HG02970 (cell line): ENCODE results near the gene CKAP5.

Experiments used
- ATAC-seq: cut with Tn5 transposase; IDR thresholded peaks from one replicate; pipeline ENCODE4 v1.9.1; 2021; ENCODE audit warnings: mild to moderate bottlenecking, moderate library complexity, moderate number of reproducible peaks; ENCODE audit not compliant: unreplicated experiment, low FRiP score

The CKAP5 gene

GRCh38 chr11:46778416-46778815 is 67.7 kb downstream of the CKAP5 start:
- ATAC-seq: no peak

GRCh38 chr11:46776878-46777277 is 69.2 kb downstream of the CKAP5 start:
- no peak for ATAC-seq

GRCh38 chr11:46769636-46770221 is 76.4 kb downstream of the CKAP5 start:
- no peak for ATAC-seq

- ATAC-seq: no peak
Measured at GRCh38 chr11:46766656-46767055, 79.4 kb downstream of the CKAP5 start.

- no peak for ATAC-seq
Measured at GRCh38 chr11:46762248-46762647, 83.8 kb downstream of the CKAP5 start.

GRCh38 chr11:46761807-46762206 is 84.3 kb downstream of the CKAP5 start:
- no peak for ATAC-seq

- ATAC-seq: no peak
Measured at GRCh38 chr11:46760429-46761128, 85.5 kb downstream of the CKAP5 start.

GRCh38 chr11:46759196-46759595 is 86.9 kb downstream of the CKAP5 start:
- ATAC-seq: no peak

GRCh38 chr11:46755962-46756361 is 90.1 kb downstream of the CKAP5 start:
- no peak for ATAC-seq

- ATAC-seq: no peak
Measured at GRCh38 chr11:46747150-46747549, 98.9 kb downstream of the CKAP5 start.

GRCh38 chr11:46745995-46746394 is 100.1 kb downstream of the CKAP5 start:
- no peak for ATAC-seq

GRCh38 chr11:46745328-46745727 is 100.8 kb downstream of the CKAP5 start:
- no peak for ATAC-seq

GRCh38 chr11:46743693-46744339 is 102.3 kb downstream of the CKAP5 start:
- no peak for ATAC-seq

- no peak for ATAC-seq
Measured at GRCh38 chr11:46743043-46743442, 103.0 kb downstream of the CKAP5 start.

- no peak for ATAC-seq
Measured at GRCh38 chr11:46741600-46742484, 104.2 kb downstream of the CKAP5 start.

GRCh38 chr11:46738887-46739286 is 107.2 kb downstream of the CKAP5 start:
- ATAC-seq: no peak

GRCh38 chr11:46737699-46738098 is 108.4 kb downstream of the CKAP5 start:
- ATAC-seq: no peak

GRCh38 chr11:46736615-46737014 is 109.5 kb downstream of the CKAP5 start:
- no peak for ATAC-seq

GRCh38 chr11:46736146-46736545 is 109.9 kb downstream of the CKAP5 start:
- ATAC-seq: no peak

- ATAC-seq: no peak
Measured at GRCh38 chr11:46733234-46733633, 112.8 kb downstream of the CKAP5 start.

- ATAC-seq: no peak
Measured at GRCh38 chr11:46731545-46731944, 114.5 kb downstream of the CKAP5 start.
